HT1080 (cell line): ENCODE data around the gene CEMIP. TPM values are rescaled to one million over a fixed set of nuclear protein-coding genes. Genes with fewer than 3 reads are reported as not detected.
"Not testable (repeated sequence)": the region's sequence is repeated elsewhere in the genome, so short reads cannot be mapped to it uniquely, and the experiment has no call there.

Source experiments
- DNase-seq: peaks from one replicate; pipeline ENCODE4 v3.0.0-alpha.2; 2015; ENCODE audit warnings: low read depth
- total RNA-seq: library from RNA; depleted of rRNA; stranded (reverse); fragments of >200 nt; shearing (Covaris generic); gene quantifications from 2 replicates; pipeline ENCODE4 v1.2.3, GENCODE V29; 2014

Gene CEMIP
- total RNA-seq, 1 experiment from 2014 or later: 2.3 TPM

DNA sequence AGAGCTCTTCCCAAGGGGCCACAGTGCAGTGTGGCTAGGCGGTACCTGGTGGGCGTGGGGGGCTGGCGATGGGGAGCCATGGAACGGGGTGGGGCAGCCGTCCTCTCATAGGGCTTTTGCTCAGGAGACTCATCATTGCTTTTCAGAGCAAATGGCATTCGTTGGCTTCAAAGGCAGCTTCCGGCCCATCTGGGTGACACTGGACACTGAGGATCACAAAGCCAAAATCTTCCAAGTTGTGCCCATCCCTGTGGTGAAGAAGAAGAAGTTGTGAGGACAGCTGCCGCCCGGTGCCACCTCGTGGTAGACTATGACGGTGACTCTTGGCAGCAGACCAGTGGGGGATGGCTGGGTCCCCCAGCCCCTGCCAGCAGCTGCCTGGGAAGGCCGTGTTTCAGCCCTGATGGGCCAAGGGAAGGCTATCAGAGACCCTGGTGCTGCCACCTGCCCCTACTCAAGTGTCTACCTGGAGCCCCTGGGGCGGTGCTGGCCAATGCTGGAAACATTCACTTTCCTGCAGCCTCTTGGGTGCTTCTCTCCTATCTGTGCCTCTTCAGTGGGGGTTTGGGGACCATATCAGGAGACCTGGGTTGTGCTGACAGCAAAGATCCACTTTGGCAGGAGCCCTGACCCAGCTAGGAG lies 169.6 kb downstream of the CEMIP start:
- DNase-seq: no peak

DNA sequence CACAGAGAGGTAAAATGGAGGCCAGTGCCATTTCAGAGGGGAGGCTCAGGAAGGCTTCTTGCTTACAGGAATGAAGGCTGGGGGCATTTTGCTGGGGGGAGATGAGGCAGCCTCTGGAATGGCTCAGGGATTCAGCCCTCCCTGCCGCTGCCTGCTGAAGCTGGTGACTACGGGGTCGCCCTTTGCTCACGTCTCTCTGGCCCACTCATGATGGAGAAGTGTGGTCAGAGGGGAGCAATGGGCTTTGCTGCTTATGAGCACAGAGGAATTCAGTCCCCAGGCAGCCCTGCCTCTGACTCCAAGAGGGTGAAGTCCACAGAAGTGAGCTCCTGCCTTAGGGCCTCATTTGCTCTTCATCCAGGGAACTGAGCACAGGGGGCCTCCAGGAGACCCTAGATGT lies 170.6 kb downstream of the CEMIP start:
- DNase-seq: no peak

DNA sequence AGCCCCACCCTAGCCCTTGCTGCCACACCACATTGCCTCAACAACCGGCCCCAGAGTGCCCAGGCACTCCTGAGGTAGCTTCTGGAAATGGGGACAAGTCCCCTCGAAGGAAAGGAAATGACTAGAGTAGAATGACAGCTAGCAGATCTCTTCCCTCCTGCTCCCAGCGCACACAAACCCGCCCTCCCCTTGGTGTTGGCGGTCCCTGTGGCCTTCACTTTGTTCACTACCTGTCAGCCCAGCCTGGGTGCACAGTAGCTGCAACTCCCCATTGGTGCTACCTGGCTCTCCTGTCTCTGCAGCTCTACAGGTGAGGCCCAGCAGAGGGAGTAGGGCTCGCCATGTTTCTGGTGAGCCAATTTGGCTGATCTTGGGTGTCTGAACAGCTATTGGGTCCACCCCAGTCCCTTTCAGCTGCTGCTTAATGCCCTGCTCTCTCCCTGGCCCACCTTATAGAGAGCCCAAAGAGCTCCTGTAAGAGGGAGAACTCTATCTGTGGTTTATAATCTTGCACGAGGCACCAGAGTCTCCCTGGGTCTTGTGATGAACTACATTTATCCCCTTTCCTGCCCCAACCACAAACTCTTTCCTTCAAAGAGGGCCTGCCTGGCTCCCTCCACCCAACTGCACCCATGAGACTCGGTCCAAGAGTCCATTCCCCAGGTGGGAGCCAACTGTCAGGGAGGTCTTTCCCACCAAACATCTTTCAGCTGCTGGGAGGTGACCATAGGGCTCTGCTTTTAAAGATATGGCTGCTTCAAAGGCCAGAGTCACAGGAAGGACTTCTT lies 171.3 kb downstream of the CEMIP start:
- no peak for DNase-seq

DNA sequence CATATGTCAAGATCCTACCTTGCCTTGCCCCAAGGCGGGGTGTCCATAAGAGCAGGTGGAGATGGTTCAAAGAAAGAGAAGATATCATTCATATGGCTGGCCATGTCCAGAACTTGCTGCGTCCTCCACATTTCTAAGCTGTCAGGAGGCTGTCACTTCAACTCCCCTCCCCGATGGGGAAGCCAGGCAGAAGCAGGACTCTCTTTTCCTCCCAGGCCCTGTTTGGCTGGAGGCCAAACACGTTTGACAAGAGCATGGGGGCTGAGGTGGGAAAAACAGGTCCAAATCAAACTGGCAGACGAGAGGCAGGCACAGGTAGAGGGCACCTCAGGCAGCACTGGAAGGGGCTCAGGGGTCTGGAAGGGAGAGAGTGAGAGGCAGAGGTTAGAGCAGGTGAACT lies 172.8 kb downstream of the CEMIP start:
- no peak for DNase-seq

DNA sequence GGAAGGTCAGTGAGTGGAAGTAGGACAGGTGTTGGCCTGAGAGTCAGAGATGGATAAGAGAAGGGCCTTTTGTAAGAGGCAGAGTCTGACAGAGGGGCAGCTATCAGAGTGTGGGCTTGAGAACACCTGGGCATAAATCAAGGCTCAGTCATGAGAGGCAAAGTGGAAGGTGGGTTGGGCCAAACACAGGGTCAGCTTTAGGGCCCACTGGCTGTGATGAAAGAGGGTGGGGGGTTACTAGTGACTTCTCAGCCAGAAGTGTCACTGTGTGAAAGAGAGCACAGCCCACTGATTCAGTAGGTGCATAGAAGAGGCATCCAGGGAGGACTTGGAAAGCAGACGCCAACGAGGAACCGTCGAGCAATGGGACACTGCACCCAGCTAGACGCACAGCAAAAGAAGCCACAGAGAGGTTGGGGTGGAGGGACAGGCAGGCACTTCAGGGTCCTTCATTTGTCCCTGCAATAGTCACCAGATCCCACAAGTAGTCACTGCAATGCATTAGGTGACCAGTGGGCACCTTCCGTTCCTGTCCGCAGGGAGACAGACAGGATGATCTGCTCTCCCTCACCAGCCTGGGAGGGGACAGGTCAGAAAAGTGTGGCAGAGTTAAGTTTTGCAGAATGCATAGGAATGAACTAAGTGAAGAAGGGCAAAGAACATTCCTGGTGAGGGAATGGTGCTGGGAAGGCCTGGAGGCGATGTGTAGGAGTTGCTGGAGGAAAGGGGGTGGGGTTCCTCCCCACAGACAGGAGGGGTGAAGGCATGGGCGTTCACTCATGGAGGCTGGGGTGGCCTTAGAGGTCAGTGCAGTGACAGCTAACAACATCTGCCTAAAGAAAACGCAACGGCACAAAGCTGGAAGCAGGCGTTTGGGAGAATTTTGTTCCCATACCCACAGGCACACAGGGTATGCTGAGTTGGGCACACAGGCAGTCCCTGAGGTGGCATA lies 174.1 kb downstream of the CEMIP start:
- DNase-seq: no peak

DNA sequence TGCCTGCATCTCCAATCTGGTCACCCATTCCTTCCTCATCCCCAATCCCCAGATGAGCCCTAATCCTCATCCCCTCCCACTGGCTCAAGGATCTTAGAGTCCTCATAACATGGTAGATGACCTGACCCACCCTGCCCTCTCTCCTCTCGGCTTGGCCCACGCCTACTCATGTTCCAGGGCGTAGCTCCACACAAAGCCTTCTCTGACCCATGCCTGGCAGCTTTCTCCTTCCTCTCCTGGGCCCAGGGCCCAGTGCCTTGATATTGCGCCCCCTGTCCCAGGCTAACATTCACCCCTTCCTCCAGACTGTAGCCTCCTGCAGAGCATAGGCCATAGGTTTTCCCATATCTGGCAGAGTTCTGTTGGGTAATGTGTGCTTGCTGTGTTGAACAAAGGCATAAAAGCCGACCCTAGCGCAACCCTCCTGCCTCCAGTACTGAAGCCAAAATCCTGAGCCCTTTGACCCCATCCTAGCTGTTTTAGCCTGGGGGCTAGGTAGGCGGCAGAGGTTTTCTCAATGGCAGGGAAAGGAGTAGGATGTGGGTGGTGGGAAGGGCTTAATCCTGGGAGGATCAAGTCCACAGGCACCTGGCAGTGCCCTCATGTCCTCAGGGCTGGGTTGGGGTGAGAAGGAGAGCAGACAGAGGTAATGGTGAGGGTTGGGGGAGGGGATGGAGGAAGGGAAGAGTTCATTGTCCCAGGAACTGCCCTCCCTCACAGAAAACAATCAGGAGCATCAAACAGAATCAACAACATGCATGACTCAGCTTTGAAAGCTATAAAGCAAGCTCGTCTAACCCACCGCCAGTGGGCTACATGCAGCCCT lies 175.0 kb downstream of the CEMIP start:
- no peak for DNase-seq

DNA sequence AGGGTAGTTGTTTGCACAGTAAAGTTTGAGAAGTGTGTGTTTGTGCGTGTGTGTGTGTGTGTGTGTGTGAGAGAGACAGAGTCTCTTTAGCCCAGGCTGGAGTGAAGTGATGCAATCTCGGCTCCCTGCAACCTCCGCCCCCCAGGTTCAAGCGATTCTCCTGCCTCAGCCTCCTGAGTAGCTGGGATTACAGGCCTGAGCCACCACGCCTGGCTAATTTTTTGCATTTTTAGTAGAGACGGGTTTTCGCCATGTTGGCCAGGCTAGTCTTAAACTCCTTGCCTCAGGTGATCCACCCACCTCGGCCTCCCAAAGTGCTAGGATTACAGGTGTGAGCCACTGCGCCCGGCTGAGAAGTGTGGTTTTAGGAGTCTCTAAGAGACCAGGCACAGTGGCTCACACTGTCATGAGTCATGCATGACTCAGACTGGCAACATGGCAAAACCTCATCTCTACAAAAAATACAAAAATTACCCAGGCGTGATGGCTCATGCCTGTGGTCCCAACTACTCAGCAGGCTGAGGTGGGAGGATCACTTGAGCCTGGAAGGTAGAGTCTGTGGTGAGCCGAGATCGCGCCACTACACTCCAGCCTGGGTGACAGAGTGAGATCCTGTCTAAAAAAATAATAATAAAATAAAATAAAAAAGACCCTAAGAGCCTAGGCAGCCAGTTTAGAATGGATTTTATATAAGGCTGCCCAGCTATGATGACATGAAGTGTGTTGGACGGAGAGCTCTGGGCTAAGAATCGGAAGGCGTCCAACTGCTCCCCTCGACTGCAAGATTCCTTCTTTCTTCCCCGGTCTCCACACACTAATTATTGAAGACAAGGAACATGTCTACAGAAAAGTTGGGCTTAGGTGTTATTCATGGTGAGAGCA lies 176.6 kb downstream of the CEMIP start:
- peak; percentile 99 for DNase-seq

DNA sequence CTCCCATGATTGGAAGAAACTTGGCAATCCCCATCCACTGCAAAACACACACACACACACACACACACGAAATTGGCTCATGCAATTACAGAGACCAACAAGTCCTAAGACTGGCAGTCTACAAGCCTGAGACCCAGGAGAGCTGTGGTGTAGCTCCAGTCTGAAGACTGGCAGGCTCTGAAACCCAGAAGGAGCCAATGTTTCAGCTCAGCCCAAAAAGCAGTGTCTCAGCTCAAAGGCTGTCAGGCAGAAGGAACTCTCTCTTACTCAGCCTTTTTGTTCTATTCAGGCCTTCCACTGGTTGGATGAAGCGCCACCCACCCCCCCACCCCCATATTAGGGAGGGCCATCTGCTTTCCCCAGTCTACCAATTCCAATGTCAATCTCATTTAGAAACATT lies 178.4 kb downstream of the CEMIP start:
- DNase-seq: no peak

DNA sequence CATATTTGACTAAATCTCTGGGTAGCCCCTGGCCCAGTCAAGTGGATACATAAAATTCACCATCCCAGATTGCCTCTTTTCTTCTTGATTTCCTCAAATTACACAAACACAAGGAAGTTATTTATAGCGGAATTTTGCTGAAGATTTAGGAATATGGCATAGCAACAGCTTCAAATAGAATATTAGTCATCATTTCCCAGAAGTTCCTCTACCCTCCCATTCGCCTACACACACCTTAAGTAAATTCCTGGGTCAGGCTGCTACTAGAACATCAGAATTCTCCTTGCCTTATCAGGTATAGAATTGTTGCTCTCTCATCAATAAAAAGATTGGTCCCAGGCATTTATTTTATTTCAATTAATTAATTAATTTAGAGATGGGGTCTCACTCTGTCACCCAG lies 178.8 kb downstream of the CEMIP start:
- no peak for DNase-seq

DNA sequence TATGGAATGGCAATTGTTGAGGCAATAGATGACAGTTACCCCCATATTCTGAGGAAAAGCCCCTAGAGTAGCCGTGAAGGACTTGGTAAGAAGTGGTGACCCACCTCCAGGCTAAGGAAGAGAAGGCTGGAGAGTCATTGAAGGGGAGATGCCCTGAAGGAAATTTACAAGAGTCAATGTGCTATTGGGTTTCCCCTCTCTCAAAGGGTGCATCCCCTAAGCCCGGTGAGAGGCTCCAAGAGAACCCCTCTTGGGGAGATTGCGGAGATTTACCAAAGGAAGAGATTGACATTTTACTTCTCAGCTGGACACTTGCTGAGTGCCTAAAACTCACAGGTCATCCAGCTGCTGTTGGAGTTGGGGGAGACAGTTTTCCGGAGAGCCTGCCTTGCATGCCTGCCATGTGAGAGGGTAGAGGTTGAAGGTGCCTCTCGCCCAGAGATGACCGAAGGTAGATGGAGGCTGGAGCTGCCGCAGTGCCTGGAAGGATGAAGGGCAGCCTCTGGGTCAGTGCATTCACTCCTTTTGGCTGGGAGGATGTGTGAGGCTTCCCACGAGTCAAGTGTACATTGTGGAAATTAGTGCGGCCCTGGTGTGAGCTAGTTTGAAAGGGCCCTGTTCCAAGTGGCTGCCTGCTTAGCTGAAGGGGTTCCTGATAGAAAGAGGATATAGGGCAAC lies 179.8 kb downstream of the CEMIP start:
- DNase-seq: no peak

DNA sequence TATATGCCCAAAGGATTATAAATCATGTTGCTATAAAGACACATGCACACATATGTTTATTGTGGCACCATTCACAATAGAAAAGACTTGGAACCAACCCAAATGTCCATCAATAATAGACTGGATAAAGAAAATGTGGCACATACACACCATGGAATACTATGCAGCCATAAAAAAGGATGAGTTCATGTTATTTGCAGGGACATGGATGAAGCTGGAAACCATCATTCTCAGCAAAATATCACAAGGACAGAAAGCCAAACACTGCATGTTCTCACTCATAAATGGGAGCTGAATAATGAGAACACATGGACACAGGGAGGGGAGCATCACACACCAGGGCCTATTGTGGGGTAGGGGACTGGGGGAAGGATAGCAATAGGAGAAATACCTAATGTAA lies 186.3 kb downstream of the CEMIP start:
- DNase-seq: not testable (repeated sequence)

DNA sequence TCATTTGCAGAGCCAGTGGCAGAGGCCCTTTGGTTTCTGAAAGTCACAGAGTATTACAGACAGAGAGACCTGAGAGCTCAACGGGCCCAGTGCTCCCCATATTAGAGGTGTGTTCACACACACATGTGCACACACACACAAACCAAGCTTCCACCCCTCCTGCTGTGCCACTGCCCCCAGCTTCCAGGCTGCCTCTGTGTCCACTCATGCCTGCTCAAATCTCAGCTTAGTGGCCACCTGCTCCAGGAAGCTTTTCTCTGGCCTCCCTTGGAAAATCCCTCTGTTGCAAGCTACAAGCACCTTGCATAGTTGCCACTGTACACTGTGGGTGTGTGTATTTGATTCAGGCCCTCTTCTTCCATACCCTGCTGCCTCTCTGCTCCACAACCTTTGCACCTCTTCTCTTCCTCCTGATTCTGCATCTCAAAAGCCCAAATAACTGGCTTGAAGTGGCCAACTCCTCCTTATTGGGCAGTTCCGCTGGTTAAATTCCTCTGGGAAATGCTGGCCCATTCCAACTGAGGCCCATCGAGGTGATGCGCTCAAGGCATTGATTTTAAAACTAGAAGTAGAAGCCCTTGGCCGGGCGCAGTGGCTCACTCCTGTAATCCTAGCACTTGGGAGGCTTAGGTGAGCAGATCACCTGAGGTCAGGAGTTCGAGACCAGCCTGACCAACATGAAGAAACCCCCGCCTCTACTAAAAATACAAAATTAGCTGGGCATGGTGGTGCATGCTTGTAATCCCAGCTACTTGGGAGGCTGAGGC lies 187.4 kb downstream of the CEMIP start:
- no peak for DNase-seq

DNA sequence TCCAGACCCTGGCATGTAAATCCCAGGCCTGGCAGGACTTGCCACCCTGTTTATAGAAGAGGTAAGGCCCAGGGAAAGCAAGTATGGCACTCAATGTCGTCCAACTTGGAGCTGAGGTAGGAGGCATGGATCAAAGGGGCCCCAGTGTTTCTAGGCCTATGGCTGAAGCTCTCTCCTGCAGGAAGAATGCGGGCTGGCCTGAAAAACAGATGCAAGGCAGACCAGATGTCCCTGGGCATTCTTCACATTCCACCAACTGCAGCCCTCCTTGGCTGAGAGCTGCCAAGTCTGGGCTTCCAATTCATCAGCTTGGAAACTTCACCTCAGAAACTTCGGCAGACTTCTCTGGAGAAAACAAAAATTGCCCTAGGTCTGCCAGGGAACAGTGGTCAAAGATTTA lies 188.3 kb downstream of the CEMIP start:
- DNase-seq: no peak

DNA sequence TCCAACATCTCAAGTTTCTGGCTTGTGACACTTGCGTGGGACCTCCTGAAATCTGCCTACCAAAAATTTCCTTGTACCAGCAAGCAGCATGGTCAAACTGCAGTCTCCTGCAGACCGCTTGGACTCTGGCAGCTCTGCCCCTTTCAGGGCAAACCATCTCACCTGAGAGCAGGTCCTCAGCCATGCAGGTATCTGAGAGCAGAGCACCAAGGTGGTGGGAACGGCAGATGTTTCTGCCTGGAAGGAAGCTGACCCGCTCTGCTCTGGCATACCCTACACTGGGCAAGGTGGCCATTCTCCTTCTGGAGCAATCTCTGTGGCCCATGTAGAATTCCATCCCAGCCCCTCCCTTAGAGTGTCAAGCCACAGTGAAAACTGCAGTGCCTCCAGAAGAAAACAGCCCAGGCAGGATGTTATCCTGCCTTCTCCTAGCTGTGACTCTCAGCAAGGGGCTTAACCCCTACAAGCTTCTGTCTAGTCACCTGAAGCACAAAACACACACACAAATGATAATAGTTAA lies 188.9 kb downstream of the CEMIP start:
- no peak for DNase-seq

DNA sequence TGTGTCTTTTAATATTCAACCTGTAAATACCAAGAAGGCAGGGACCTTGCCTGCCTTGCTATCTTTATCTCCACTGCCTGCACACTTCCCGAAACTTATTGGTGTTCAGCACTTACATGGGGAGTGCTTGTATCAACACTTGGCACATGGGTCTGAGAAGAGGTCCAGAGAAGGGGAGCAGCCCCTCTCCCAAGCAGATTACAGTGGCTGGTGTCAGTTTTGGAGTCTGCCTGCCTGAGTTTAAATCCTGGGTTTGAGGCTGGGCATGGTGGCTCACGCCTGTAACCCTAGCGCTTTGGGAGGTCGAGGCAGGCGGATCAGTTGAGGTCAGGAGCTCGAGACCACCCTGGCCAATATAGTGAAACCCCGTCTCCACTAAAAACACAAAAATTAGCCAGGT lies 190.1 kb downstream of the CEMIP start:
- no peak for DNase-seq

DNA sequence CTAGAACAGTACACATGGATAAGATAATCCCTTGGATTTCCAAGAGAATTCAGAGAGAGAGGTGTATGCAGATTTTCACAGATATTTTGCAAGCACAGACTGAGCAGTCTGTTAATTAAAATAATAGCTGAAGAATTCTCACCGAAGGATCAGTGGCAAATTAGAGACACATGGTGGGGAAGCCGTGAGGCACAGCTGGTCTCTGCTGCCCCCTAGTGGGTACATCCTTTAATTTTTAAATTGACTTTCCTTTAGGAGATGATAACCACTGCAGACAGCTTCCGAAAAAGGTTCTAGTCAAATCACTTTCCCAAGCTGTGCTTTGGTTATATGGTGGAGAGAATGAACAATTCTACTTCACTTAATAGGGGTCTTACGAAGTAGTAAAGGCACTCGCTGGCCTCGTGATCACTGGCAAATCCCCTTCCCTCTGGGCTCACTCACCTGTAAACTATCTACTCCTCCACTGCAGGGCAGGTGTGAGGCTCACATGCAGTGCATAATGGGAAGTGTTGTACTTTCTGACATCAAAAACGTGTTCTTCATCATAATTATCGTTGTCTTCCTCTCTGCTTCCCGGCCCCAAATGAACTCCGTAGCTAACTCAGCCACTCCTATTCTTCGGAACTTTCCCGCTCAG lies 191.0 kb downstream of the CEMIP start:
- DNase-seq: peak; percentile 54

DNA sequence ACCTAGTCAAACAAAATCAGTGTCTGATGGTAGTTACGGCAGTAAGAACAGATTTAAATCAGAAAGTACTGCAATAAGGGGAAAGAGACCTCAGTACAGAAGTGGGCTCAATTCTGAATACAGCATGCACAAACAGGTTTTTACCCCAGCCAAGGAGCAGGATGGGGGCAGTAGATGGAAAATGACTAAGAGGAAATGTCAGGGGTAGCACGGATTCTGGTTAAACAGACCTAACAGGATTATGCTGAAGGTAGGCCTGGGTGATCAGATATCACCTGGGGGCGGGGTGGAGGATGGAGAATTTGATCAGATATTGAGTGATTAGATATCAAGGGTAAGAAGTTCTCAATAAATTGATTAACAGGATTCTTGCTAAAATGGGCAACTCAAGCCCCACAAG lies 191.5 kb downstream of the CEMIP start:
- no peak for DNase-seq

DNA sequence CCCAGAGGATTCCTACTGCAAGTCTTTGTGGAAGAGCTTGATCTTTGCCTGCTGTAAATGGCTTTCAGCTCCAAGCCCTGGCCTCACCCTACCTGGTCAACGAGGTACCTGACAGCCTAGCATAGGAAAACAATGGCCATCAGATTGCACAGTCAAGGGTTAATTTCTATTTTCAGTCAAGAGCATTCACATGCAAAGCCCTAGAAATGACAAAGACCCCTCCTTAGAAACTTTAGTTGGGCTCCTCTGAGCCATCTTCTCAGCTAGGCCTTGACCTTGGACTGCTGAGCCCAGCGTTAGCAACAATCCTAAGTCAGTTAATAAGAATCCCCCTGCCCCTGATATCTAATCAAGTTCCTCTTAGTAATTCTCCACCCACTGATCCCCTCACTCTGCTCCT lies 192.0 kb downstream of the CEMIP start:
- no peak for DNase-seq
